WTC11 (cell line): Measurements from ENCODE around the gene CYP2B6. TPM values are rescaled to one million over a fixed set of nuclear protein-coding genes. Genes with fewer than 3 reads are reported as not detected.
"Not testable (repeated sequence)": the region's sequence is repeated elsewhere in the genome, so short reads cannot be mapped to it uniquely, and the experiment has no call there.

ENCODE experiments used
- ATAC-seq: fragments of 200-7000 bp; cut with Tn5 transposase; 2 replicates; pipeline ENCODE4 v1.10.0; 2021; ENCODE audit warnings: mild to moderate bottlenecking, moderate library complexity
- CTCF ChIA-PET: fragments of 300-600 bp; sonication (Branson Sonifier 250); formaldehyde crosslinking; loops from one replicate; lab custom pipeline; 2021; ENCODE audit warnings: antibody characterized with exemption; lab: Charles Lee
- POLR2A ChIA-PET: fragments of 350-600 bp; sonication (Branson Sonifier 250); formaldehyde crosslinking; loops from one replicate; lab custom pipeline; 2021; ENCODE audit warnings: antibody characterized with exemption; lab: Charles Lee
- DNase-seq: peaks from one replicate; pipeline ENCODE4 v3.0.0; 2021; ENCODE audit warnings: low spot score
- H3K27ac Mint-ChIP-seq: 2 replicates; pipeline ENCODE4 v1.8.0; 2021; ENCODE audit warnings: mixed read lengths
- H3K27me3 Mint-ChIP-seq: 2 replicates; pipeline ENCODE4 v1.8.0; 2021; ENCODE audit warnings: low read depth, mild to moderate bottlenecking, moderate library complexity, mixed read lengths
- H3K36me3 Mint-ChIP-seq: 2 replicates; pipeline ENCODE4 v1.8.0; 2021; ENCODE audit warnings: mixed read lengths
- H3K4me1 Mint-ChIP-seq: 2 replicates; pipeline ENCODE4 v1.8.0; 2022; ENCODE audit warnings: mixed read lengths
- H3K4me3 Mint-ChIP-seq: 2 replicates; pipeline ENCODE4 v1.8.0; 2021; ENCODE audit warnings: mild to moderate bottlenecking, moderate library complexity, mixed read lengths
- H3K9me3 Mint-ChIP-seq: 2 replicates; pipeline ENCODE4 v1.8.0; 2021; ENCODE audit warnings: mixed read lengths
- CTCF ChIP-seq: fragments of 200-600 bp; IDR thresholded peaks from 2 replicates; pipeline ENCODE4 v1.8.0; 2022; ENCODE audit warnings: antibody characterized with exemption
- ELF4 ChIP-seq: sonication (generic); formaldehyde crosslinking; IDR thresholded peaks from 2 replicates; pipeline ENCODE4 v1.8.1; 2022; ENCODE audit warnings: low read depth, mild to moderate bottlenecking, moderate library complexity, missing genetic modification reagents
- EMX1 ChIP-seq: fragments of 250-450 bp; sonication (Bioruptor Pico); IDR thresholded peaks from 2 replicates; pipeline ENCODE4 v1.8.0; 2021; ENCODE audit warnings: mild to moderate bottlenecking
- GABPB1 ChIP-seq: sonication (generic); formaldehyde crosslinking; IDR thresholded peaks from 2 replicates; pipeline ENCODE4 v1.8.1; 2023; ENCODE audit warnings: mild to moderate bottlenecking, missing genetic modification reagents
- GTF2I ChIP-seq: fragments of 250-450 bp; sonication (Bioruptor Pico); conservative IDR thresholded peaks from 2 replicates; pipeline ENCODE4 v1.4.0; 2021; ENCODE audit warnings: mild to moderate bottlenecking
- HMGA2 ChIP-seq: fragments of 250-450 bp; sonication (Bioruptor Pico); IDR thresholded peaks from 2 replicates; pipeline ENCODE4 v1.4.0; 2021; ENCODE audit warnings: mild to moderate bottlenecking, moderate library complexity
- PRRX2 ChIP-seq: fragments of 250-450 bp; sonication (Bioruptor Pico); IDR thresholded peaks from 2 replicates; pipeline ENCODE4 v1.8.0; 2021; ENCODE audit warnings: mild to moderate bottlenecking
- SMAD3 ChIP-seq: sonication (generic); formaldehyde crosslinking; IDR thresholded peaks from 2 replicates; pipeline ENCODE4 v1.8.0; 2022; ENCODE audit warnings: missing genetic modification reagents, mild to moderate bottlenecking, borderline replicate concordance
- TP53 ChIP-seq: sonication (generic); formaldehyde crosslinking; IDR thresholded peaks from 2 replicates; pipeline ENCODE4 v1.8.1; 2023; ENCODE audit warnings: mild to moderate bottlenecking, missing genetic modification reagents
- ZBTB43 ChIP-seq: sonication (generic); formaldehyde crosslinking; IDR thresholded peaks from 2 replicates; pipeline ENCODE4 v1.8.1; 2023; ENCODE audit warnings: mild to moderate bottlenecking, missing genetic modification reagents
- ZNF121 ChIP-seq: sonication (generic); formaldehyde crosslinking; IDR thresholded peaks from 2 replicates; pipeline ENCODE4 v1.8.0; 2023; ENCODE audit warnings: missing genetic modification reagents
- ZNF138 ChIP-seq: sonication (generic); formaldehyde crosslinking; conservative IDR thresholded peaks from 2 replicates; pipeline ENCODE4 v1.8.1; 2022; ENCODE audit warnings: mild to moderate bottlenecking, moderate library complexity, missing genetic modification reagents
- total RNA-seq: library from RNA; stranded (reverse); gene quantifications from 3 replicates; pipeline ENCODE4 v1.2.3, GENCODE V29; 2021
- TF ChIP-seq, protein P1 (sequence below): sonication (generic); formaldehyde crosslinking; IDR thresholded peaks from 2 replicates; pipeline ENCODE4 v1.8.0; 2023; ENCODE audit warnings: missing genetic modification reagents
- TF ChIP-seq, protein P2 (sequence below): fragments of 250-450 bp; sonication (Bioruptor Pico); IDR thresholded peaks from 2 replicates; pipeline ENCODE4 v1.9.0; 2021; ENCODE audit warnings: mild to moderate bottlenecking
- TF ChIP-seq, protein P3 (sequence below): fragments of 250-450 bp; sonication (Bioruptor Pico); conservative IDR thresholded peaks from 2 replicates; pipeline ENCODE4 v1.9.0; 2021; ENCODE audit warnings: mild to moderate bottlenecking
- TF ChIP-seq, protein P4 (sequence below): sonication (generic); formaldehyde crosslinking; IDR thresholded peaks from 2 replicates; pipeline ENCODE4 v1.8.0; 2023; ENCODE audit warnings: mild to moderate bottlenecking, missing genetic modification reagents
- TF ChIP-seq, protein P5 (sequence below): fragments of 250-450 bp; sonication (Bioruptor Pico); IDR thresholded peaks from 2 replicates; pipeline ENCODE4 v1.9.0; 2021; ENCODE audit warnings: mild to moderate bottlenecking, borderline replicate concordance

Gene CYP2B6
- total RNA-seq, 1 experiment from 2014 or later, result 10.3 TPM

GRCh38 chr19:40970396-40971345 is 20.4 kb upstream of the CYP2B6 start:
- H3K4me1 Mint-ChIP-seq, CTCF ChIA-PET, DNase-seq, ATAC-seq, H3K27ac Mint-ChIP-seq, H3K4me3 Mint-ChIP-seq: not testable (repeated sequence)
- H3K27me3 Mint-ChIP-seq, result peaks cover 17% of the 10 kb centered on the region
- H3K9me3 Mint-ChIP-seq, result peaks cover 43% of the 10 kb centered on the region
- POLR2A ChIA-PET, result interaction anchor here (0.6 kb wide), 1 partner anchor 154 kb away, joined by 7 read pairs; no protein-coding TSS in a partner anchor
- H3K36me3 Mint-ChIP-seq, result peaks cover 25% of the 10 kb centered on the region

DNA sequence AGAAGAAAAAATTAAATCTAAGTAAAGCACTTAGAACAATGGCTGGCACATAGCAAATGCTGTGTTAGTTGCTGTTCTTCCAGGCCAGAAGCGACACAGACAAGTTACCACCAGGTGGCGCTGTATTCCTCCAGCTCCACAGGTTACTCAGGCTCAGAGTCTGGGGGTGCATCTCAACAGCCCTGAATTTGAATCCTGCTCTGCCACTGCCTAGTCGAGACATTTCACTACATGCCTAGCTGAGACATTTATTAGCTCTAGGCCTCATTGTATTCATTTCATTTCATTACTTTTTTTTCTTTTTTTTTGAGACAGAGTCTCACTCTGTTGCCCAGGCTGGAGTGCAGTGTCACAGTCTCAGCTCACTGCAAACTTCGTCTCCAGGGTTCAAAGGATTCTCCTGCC is 16.4 kb upstream of the CYP2B6 start:
- Mint-ChIP-seq H3K4me1 (peaks cover 6% of the 10 kb centered on the region), H3K9me3 (peaks cover 47% of the 10 kb centered on the region), H3K27ac (no peak overlapping the region), H3K4me3 (no peak overlapping the region), H3K36me3 (peaks cover 24% of the 10 kb centered on the region)
- CTCF ChIA-PET, result interaction anchor here (0.7 to 1.5 kb wide), 15 partner anchors 8 to 656 kb away, joined by 3 to 15 read pairs (median 4); no protein-coding TSS in a partner anchor
- peak; percentile 91 for ATAC-seq
- no peak for TF ChIP-seq PRRX2
- TF ChIP-seq, protein P1, sequence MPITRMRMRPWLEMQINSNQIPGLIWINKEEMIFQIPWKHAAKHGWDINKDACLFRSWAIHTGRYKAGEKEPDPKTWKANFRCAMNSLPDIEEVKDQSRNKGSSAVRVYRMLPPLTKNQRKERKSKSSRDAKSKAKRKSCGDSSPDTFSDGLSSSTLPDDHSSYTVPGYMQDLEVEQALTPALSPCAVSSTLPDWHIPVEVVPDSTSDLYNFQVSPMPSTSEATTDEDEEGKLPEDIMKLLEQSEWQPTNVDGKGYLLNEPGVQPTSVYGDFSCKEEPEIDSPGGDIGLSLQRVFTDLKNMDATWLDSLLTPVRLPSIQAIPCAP (CRISPR knock-in tag), result no peak
- 0 out of 2 replicates have a peak, but pooled peaks have one; percentile 6 for TF ChIP-seq GTF2I (CRISPR knock-in tag)
- 0 out of 2 replicates have a peak, but pooled peaks have one; percentile 19 for TF ChIP-seq ZNF121 (CRISPR knock-in tag)
- TF ChIP-seq, protein P2, sequence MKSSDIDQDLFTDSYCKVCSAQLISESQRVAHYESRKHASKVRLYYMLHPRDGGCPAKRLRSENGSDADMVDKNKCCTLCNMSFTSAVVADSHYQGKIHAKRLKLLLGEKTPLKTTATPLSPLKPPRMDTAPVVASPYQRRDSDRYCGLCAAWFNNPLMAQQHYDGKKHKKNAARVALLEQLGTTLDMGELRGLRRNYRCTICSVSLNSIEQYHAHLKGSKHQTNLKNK (CRISPR knock-in tag), result no peak
- TF ChIP-seq CTCF, result peak; percentile 95
- TF ChIP-seq TP53, result no peak
- TF ChIP-seq, protein P3, sequence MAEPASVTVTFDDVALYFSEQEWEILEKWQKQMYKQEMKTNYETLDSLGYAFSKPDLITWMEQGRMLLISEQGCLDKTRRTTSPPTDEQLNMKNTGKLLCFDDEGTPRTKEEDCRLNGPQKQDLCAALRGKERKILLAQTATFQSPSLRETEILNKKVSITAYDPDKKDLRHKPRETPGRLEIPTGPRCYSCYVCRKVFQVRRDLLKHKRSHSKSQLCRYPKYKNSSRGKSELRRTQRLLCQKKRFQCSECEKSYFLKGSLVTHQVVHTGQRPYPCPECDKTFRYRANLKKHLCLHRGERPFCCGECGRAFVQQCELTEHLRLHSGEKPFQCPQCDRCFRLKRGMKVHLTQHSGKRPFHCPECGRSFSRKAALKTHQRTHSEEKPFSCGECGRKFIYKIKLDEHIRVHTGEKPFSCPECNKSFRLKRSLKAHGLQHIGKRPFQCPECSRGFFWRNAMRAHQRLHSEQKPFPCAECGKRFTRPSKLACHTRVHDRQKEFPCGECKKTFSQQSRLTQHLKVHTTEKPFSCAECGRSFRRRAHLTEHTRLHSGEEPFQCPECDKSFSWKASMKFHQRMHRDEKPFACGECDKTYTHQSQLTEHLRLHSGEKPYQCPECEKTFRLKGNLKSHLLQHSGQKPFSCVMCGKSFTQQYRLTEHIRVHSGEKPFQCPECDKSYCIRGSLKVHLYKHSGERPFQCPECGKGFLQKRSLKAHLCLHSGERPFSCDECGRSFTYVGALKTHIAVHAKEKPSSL (CRISPR knock-in tag), result no peak
- TF ChIP-seq ELF4 (CRISPR knock-in tag), result no peak
- TF ChIP-seq SMAD3, result no peak
- TF ChIP-seq, all 79 proteins: peak for 3
- POLR2A ChIA-PET, result no interaction called here
- peak; percentile 84 for DNase-seq
- H3K27me3 Mint-ChIP-seq, result peaks cover 26% of the 10 kb centered on the region

- Mint-ChIP-seq H3K4me3 (no peak overlapping the region), H3K27me3 (peaks cover 19% of the 10 kb centered on the region), H3K27ac (no peak overlapping the region), H3K36me3 (peaks cover 28% of the 10 kb centered on the region), H3K4me1 (peaks cover 21% of the 10 kb centered on the region), H3K9me3 (peaks cover 43% of the 10 kb centered on the region)
- ATAC-seq (no peak), DNase-seq (no peak)
- POLR2A ChIA-PET, result no interaction called here
- CTCF ChIA-PET, result no interaction called here
- TF ChIP-seq EMX1 (no peak), ZNF138 (CRISPR knock-in tag) (no peak), HMGA2 (CRISPR knock-in tag) (no peak), GABPB1 (CRISPR knock-in tag) (no peak), ZBTB43 (CRISPR knock-in tag) (no peak)
- TF ChIP-seq, protein P4, sequence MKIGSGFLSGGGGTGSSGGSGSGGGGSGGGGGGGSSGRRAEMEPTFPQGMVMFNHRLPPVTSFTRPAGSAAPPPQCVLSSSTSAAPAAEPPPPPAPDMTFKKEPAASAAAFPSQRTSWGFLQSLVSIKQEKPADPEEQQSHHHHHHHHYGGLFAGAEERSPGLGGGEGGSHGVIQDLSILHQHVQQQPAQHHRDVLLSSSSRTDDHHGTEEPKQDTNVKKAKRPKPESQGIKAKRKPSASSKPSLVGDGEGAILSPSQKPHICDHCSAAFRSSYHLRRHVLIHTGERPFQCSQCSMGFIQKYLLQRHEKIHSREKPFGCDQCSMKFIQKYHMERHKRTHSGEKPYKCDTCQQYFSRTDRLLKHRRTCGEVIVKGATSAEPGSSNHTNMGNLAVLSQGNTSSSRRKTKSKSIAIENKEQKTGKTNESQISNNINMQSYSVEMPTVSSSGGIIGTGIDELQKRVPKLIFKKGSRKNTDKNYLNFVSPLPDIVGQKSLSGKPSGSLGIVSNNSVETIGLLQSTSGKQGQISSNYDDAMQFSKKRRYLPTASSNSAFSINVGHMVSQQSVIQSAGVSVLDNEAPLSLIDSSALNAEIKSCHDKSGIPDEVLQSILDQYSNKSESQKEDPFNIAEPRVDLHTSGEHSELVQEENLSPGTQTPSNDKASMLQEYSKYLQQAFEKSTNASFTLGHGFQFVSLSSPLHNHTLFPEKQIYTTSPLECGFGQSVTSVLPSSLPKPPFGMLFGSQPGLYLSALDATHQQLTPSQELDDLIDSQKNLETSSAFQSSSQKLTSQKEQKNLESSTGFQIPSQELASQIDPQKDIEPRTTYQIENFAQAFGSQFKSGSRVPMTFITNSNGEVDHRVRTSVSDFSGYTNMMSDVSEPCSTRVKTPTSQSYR (CRISPR knock-in tag), result no peak
- TF ChIP-seq, protein P5, sequence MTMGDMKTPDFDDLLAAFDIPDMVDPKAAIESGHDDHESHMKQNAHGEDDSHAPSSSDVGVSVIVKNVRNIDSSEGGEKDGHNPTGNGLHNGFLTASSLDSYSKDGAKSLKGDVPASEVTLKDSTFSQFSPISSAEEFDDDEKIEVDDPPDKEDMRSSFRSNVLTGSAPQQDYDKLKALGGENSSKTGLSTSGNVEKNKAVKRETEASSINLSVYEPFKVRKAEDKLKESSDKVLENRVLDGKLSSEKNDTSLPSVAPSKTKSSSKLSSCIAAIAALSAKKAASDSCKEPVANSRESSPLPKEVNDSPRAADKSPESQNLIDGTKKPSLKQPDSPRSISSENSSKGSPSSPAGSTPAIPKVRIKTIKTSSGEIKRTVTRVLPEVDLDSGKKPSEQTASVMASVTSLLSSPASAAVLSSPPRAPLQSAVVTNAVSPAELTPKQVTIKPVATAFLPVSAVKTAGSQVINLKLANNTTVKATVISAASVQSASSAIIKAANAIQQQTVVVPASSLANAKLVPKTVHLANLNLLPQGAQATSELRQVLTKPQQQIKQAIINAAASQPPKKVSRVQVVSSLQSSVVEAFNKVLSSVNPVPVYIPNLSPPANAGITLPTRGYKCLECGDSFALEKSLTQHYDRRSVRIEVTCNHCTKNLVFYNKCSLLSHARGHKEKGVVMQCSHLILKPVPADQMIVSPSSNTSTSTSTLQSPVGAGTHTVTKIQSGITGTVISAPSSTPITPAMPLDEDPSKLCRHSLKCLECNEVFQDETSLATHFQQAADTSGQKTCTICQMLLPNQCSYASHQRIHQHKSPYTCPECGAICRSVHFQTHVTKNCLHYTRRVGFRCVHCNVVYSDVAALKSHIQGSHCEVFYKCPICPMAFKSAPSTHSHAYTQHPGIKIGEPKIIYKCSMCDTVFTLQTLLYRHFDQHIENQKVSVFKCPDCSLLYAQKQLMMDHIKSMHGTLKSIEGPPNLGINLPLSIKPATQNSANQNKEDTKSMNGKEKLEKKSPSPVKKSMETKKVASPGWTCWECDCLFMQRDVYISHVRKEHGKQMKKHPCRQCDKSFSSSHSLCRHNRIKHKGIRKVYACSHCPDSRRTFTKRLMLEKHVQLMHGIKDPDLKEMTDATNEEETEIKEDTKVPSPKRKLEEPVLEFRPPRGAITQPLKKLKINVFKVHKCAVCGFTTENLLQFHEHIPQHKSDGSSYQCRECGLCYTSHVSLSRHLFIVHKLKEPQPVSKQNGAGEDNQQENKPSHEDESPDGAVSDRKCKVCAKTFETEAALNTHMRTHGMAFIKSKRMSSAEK (CRISPR knock-in tag), result no peak
These were observed 14.9 kb upstream of the CYP2B6 start for GRCh38 chr19:40976134-40976533.
